ENCODE data around the gene MKRN2.

DNA sequence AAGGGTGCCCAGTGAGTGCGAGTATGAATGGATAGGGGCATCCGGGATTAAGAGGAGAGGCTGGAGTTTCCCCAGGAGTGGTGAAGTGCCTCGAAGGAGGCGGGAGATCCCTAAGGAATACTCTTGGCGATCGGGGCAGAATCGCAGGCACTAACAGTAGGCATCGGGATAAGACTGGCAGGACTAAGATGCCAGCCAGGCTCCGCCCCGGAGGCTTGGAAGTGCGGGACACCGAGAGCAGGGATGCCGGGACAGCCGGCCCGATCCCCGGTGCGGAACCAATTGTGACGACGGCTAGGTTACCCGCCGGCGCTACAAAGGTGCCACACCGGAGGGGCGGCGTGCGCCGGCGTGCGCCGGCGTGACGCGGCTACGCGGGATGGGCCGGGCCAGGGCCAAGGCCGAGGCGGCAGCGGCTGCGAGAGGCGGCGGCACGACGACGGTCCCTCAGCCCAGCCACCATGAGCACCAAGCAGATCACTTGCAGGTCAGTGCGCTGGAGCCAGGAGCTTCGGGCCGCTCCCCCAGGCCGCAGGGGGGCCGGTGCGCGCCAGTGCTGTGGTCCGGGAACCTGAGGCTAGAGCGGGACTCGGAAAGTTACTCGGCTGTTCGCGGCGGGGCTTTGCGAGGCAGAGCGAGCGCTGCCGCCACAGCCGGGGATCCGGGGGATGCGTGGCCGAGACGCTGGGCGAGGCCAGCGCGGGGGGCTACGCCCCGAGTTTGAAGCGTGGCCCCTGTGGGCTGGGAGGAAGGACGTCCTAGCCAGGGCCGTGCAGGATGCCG is at the start of gene MKRN2:
- TF ChIP-seq POLR2A (IDR thresholded peaks at IDR 0.05) = peak; percentile 98
- TF ChIP-seq, protein P1, sequence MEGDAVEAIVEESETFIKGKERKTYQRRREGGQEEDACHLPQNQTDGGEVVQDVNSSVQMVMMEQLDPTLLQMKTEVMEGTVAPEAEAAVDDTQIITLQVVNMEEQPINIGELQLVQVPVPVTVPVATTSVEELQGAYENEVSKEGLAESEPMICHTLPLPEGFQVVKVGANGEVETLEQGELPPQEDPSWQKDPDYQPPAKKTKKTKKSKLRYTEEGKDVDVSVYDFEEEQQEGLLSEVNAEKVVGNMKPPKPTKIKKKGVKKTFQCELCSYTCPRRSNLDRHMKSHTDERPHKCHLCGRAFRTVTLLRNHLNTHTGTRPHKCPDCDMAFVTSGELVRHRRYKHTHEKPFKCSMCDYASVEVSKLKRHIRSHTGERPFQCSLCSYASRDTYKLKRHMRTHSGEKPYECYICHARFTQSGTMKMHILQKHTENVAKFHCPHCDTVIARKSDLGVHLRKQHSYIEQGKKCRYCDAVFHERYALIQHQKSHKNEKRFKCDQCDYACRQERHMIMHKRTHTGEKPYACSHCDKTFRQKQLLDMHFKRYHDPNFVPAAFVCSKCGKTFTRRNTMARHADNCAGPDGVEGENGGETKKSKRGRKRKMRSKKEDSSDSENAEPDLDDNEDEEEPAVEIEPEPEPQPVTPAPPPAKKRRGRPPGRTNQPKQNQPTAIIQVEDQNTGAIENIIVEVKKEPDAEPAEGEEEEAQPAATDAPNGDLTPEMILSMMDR (IDR thresholded peaks at IDR 0.05) = peak in 2 of 5 experiments; percentile 39 to 42

All from tibial nerve (tissue), 3 donors.